HEK293T (cell line): ENCODE measurements around the gene DMTF1.

Experiments used
- FOXA1 ChIP-seq: fragments of 450-650 bp; IDR thresholded peaks from 2 replicates; pipeline ENCODE4 v1.6.1; 2016; ENCODE audit warnings: mild to moderate bottlenecking
- HDGF ChIP-seq: fragments of 450-650 bp; IDR thresholded peaks from 2 replicates; pipeline ENCODE4 v1.6.1; 2017; ENCODE audit warnings: antibody characterized with exemption, borderline replicate concordance
- SUZ12 ChIP-seq: fragments of 450-650 bp; IDR thresholded peaks from 2 replicates; pipeline ENCODE4 v1.6.1; 2016; ENCODE audit warnings: mild to moderate bottlenecking

GRCh38 chr7:87234949-87235348, 82.7 kb downstream of the DMTF1 start:
- TF ChIP-seq HDGF (no peak), FOXA1 (no peak), SUZ12 (no peak)
